GM19328 (cell line): ENCODE results near the gene LDLRAP1.
"Not testable (repeated sequence)": the region's sequence is repeated elsewhere in the genome, so short reads cannot be mapped to it uniquely, and the experiment has no call there.

ENCODE experiments used
- ATAC-seq: cut with Tn5 transposase; IDR thresholded peaks from one replicate; pipeline ENCODE4 v1.9.1; 2021; ENCODE audit warnings: mild to moderate bottlenecking, moderate library complexity; ENCODE audit not compliant: unreplicated experiment

Gene LDLRAP1

GRCh38 chr1:25572708-25573590 lies 29.5 kb downstream of the LDLRAP1 start:
- no peak for ATAC-seq

GRCh38 chr1:25573591-25573930 lies 30.2 kb downstream of the LDLRAP1 start:
- ATAC-seq: no peak

GRCh38 chr1:25573961-25574360 lies 30.6 kb downstream of the LDLRAP1 start:
- ATAC-seq: no peak

GRCh38 chr1:25575191-25575590 lies 31.8 kb downstream of the LDLRAP1 start:
- no peak for ATAC-seq

DNA sequence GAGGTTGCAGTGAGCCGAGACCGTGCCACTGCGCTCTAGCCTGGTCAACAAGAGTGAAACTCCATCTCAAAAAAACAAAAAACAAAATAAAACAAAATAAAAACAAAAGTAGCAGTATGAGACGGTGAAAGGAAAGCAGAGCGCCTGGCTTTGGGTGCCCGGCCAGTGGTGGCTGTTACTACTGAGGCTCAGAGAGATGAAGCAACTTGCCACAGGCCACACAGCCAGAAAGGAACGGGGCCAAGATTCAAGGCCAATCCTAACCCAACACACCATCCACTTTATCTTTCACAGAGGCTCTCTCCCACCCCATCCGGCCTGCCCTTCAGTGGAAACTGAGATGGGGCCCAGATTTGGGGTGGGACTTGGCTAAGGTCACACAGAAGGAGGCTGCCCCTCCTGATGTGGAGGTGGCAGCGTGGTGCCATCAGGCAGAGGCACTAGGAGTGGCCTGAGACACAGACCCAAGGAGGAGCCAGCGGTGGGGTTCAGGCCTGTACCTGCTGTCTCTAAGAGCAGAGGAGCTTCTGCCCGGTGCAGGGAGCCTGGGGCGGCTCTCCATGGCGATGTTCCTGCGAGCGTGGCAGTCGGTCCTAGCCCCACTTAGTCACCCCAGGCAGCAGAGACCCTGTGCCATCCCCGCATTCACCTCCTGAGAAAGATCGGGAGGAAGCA lies 33.2 kb downstream of the LDLRAP1 start:
- no peak for ATAC-seq

GRCh38 chr1:25577134-25577920 lies 33.9 kb downstream of the LDLRAP1 start:
- ATAC-seq: no peak

DNA sequence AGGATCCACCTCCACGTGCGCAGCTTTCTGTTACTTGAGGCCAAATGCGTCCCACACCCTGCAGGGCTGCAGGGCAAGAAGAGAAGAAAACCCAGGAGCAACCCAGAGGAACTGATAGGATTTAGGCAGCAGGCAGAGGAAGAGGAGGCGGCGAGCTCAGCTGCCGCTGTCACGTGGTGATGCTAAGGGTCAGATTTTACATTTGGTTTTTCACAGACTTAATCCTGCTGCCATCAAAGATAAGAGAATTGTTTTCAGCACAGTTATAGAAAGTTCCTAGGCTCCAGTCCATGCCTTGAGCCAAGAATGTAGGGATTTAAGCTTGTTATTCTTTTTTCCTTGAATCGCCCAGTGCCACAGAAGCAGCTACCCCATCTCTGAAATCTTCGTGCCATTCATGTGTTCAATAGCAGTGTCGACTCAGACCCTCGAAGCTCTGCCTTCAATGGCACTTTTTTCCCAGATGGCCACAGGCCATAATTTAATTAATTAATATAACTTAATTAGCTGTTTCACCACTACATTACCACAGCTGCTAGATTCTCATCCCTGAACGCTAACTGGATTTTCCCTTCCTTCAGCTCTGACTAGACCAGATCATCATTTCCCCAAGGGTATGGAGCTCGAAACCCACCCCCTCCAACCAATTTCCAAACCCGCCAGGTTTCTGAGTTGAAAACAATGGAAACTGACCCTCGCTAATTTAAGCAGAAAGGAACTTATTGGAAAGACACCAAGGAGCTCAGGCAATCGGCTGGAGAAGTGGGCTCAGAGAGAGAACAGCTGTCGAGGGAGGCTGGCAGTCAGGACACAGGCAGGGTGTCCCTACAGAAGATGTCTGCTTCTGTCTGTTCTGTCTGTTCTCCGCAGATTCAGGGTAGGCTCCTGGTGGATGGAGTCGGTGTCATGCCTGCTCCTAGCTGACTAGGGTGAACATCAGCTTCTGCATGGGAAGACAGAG lies 36.2 kb downstream of the LDLRAP1 start:
- no peak for ATAC-seq

- no peak for ATAC-seq
Observed at GRCh38 chr1:25580927-25581326, 37.5 kb downstream of the LDLRAP1 start.

DNA sequence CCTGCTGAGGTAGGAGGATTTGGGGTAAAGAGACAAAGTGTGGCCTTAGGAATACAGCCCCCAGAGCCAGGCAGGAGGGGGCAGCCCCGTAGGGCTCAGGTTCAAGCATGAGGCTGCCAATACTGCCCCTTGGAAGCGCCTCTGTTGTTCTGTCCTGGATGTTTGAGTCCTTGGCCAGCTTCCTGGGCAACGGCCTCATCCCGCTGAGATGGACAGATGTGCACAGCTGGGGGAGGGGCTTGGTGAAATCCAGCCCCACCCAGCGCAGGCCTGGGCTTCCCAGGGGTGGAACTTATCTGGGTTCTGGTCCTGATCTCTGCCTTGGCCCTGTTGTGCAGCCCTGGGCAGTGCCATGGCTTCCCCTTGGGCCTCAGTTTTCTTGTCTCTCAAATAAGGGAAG lies 38.4 kb downstream of the LDLRAP1 start:
- no peak for ATAC-seq

GRCh38 chr1:25583519-25584370 lies 40.3 kb downstream of the LDLRAP1 start:
- no peak for ATAC-seq

DNA sequence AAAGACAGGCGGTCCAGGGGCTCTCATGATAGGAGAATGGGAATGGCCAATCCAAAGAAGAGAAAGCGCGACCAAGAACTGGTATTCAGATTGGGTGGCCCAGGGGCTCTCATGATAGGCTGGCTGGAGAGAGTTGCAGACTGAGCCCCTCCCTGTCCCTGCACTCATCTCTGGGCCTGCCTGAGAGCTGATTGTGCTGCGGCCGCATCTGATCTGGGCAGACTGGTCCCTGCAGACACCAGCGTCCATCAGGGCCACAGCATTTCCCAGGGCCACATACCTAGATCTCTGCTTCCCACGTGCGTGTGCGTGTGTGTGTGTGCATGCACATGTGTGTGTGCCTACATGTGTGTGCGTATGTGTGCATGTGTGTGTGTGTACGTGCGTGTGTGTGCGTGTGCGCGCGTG lies 42.8 kb downstream of the LDLRAP1 start:
- ATAC-seq: no peak

- ATAC-seq: no peak
Observed at GRCh38 chr1:25587290-25587689, 43.9 kb downstream of the LDLRAP1 start.

DNA sequence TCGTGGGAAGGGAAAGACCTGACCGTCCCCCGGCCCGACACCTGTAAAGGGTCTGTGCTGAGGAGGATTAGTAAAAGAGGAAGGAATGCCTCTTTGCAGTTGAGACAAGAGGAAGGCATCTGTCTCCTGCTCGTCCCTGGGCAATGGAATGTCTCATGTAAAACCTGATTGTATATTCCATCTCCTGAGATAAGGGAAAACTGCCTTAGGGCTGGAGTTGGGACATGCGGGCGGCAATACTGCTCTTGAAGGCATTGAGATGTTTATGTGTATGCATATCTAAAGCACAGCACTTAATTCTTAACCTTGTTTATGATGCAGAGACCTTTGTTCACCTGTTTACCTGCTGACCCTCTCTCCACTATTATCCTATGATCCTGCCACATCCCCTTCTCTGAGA lies 44.8 kb downstream of the LDLRAP1 start:
- ATAC-seq: not testable (repeated sequence)

DNA sequence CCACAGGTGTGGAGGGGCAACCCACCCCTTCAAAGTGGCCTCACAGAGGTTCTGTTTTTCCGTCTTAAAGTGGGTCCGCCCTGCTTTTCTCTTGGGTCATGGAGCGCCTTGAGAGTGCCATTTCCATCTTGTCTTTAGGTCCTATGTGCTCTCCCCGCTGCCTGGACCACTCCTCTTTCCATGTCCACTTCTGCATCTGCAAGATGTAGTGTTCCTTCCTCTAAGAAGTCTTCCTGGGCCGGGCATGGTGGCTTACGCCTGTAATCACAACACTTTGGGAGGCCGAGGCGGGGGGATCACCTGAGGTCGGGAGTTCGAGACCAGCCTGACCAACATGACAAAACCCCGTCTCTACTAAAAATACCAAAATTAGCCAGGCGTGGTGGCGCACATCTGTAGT lies 45.4 kb downstream of the LDLRAP1 start:
- not testable (repeated sequence) for ATAC-seq

DNA sequence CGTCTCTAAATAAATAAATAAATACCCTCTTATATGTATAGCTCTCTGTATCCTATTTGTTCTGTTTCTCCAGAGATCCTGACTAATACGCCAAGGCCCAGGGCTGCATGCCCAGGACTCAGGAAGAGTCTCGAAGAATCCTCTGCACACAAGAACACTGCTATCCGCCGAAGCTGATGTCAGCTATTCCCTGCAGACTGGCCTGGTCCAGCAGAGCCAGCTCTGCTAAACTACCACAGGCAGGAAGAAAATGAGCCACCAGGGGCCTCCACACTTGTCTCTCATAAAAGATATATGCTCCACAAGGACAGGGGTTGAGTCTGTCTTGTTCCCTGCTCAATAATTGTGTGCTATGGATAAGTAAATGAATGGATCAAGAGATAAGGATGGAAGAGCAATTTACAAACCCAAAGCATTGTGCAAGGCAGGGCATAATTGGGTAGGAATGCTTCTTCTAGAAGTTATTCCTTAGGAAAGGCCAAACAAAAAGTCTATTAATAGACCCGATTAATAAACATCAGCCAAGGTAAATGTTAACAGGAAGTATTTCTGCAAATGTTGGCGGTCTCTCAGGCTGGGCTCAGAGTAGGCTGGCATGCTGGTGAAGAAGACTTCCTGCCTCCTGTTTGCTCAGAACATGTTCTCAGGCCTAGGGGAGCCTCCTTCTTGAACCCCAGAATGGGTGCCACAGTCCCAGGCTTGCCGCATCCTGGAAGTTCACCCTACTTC lies 46.9 kb downstream of the LDLRAP1 start:
- ATAC-seq: no peak

DNA sequence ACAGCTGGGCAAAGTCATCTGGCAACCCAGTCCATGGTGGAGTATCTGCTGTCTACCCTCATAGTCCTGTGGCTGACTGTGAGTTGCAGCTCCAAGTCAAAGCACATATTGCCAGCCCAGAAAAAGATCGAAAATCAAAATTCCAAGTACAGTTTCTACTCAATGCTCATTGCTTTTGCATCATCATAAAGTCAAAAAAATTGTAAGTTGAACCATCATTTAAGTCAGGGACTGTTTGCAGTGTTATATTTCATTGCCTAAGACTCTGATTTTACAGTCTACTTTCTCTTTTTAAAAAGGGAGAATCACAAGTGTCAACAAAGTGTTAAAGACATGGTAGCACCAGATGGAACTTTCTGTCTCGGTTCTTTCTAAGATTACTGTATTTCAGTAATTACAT lies 50.5 kb downstream of the LDLRAP1 start:
- no peak for ATAC-seq

GRCh38 chr1:25594971-25595370 lies 51.6 kb downstream of the LDLRAP1 start:
- no peak for ATAC-seq

- not testable (repeated sequence) for ATAC-seq
Observed at GRCh38 chr1:25596641-25597040, 53.2 kb downstream of the LDLRAP1 start.

DNA sequence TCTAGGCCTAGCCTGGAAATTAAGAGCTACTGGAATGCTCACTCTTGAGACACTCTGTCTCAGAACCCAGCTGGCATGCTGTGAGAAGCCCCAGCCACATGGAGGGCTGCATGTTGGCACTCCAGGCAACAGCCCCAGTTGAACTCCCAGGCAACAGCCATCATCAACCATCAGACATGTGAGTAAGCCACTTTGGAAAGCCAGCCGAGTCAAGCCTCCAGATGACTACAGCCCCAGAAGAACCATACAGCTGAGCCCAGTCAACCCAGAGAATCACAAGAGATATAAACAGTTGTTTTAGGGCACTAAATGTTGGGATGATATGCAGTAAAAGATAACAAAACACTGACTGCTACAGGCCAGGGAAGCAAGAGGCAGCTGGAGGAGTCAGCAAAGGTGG lies 55.5 kb downstream of the LDLRAP1 start:
- no peak for ATAC-seq
